ENCODE results near the gene CD207.

DNA sequence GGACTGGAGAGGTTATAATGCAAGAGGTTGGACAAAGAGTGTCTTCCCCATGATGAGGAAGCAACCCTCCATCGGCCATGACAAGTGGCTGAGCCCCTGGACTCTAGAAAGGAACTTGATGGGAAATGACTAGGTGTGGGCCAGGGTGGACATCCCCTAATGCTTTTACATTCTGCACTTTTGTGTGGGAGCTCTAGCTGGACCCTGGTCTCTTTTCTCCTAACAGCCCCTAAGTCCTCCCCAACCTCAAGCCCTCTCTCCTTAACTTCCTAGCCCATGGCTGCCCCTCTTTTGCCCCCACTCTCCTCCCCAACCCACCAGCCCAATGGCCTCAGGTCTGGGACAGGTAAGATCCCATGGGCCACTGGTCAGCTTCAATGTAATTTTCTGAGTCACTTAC, 2.4 kb downstream of the CD207 start:
- TF ChIP-seq, protein P1, sequence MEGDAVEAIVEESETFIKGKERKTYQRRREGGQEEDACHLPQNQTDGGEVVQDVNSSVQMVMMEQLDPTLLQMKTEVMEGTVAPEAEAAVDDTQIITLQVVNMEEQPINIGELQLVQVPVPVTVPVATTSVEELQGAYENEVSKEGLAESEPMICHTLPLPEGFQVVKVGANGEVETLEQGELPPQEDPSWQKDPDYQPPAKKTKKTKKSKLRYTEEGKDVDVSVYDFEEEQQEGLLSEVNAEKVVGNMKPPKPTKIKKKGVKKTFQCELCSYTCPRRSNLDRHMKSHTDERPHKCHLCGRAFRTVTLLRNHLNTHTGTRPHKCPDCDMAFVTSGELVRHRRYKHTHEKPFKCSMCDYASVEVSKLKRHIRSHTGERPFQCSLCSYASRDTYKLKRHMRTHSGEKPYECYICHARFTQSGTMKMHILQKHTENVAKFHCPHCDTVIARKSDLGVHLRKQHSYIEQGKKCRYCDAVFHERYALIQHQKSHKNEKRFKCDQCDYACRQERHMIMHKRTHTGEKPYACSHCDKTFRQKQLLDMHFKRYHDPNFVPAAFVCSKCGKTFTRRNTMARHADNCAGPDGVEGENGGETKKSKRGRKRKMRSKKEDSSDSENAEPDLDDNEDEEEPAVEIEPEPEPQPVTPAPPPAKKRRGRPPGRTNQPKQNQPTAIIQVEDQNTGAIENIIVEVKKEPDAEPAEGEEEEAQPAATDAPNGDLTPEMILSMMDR (IDR thresholded peaks at IDR 0.05), result no peak
- no peak for TF ChIP-seq POLR2A (IDR thresholded peaks at IDR 0.05)

Measured in tibial nerve (tissue), 3 donors.